PFSK-1 (cell line): Measurements from ENCODE around the gene TTC34.

Experiments
- POLR2AphosphoS5 ChIP-seq: IDR thresholded peaks from 2 replicates; pipeline ENCODE4 v1.6.1; 2012; ENCODE audit warnings: low read depth, mild to moderate bottlenecking, control low read depth, low read length, moderate library complexity
- REST ChIP-seq, 2 experiments: IDR thresholded peaks; 2 replicates each; pipeline versions ENCODE4 v1.6.1 to v1.8.0; 2011 to 2012; ENCODE audit warnings: low read depth in 2 of 2, low read length in 2 of 2, control low read depth in 1 of 2, inconsistent platforms in 1 of 2, mild to moderate bottlenecking in 1 of 2, moderate library complexity in 1 of 2; ENCODE audit not compliant: insufficient read depth in 1 of 2
- SIN3A ChIP-seq: IDR thresholded peaks from 2 replicates; pipeline ENCODE4 v1.6.1; 2012; ENCODE audit warnings: mild to moderate bottlenecking, low read length, moderate library complexity, borderline replicate concordance; ENCODE audit not compliant: insufficient read depth

GRCh38 chr1:2811533-2811918 is 10.0 kb upstream of the TTC34 start:
- TF ChIP-seq SIN3A (no peak), POLR2AphosphoS5 (no peak), REST (IDR thresholded peaks at IDR 0.05; ENCODE audit: insufficient read depth in 1 of 2, low read depth in 2 of 2, low read length in 2 of 2) (no peak)
